IMR-90 (cell line): ENCODE data around the gene NT5DC2. TPM values are rescaled to one million over a fixed set of nuclear protein-coding genes. Genes with fewer than 3 reads are reported as not detected.

ENCODE experiments used
- ATAC-seq: fragments of 200-7000 bp; cut with Tn5 transposase; 2 replicates; pipeline ENCODE4 v1.9.1; 2020; ENCODE audit warnings: low read depth, mild to moderate bottlenecking, moderate library complexity
- BruUV-seq: library from RNA; stranded (reverse); fragments of 400-500 nt; replicated peaks from 2 replicates; lab custom pipeline; 2021; lab: Mats Ljungman, UMichigan
- CTCF ChIA-PET: fragments of 300-600 bp; formaldehyde crosslinking; extraction: SDS; loops from one replicate; lab custom pipeline; 2021; ENCODE audit warnings: antibody characterized with exemption; lab: Yijun Ruan, JAX
- POLR2A ChIA-PET: fragments of 300-600 bp; sonication (Branson Sonifier 250); formaldehyde crosslinking; loops from one replicate; lab custom pipeline; 2022; ENCODE audit warnings: antibody characterized with exemption; ENCODE audit not compliant: unreplicated experiment; lab: Charles Lee
- DNase-seq: peaks from one replicate; pipeline ENCODE4 v3.0.0; 2013
- H2AFZ ChIP-seq: replicated peaks from 2 replicates; pipeline ENCODE3; 2013; ENCODE audit warnings: low read length, mild to moderate bottlenecking; ENCODE audit not compliant: poor library complexity
- H2AK5ac ChIP-seq: 2 replicates; pipeline ENCODE4 v1.6.1; 2013; ENCODE audit warnings: low read depth, low read length, inconsistent platforms
- H2AK9ac ChIP-seq: replicated peaks from 2 replicates; pipeline ENCODE3; 2013; ENCODE audit warnings: mild to moderate bottlenecking, low read depth, low read length, moderate library complexity; ENCODE audit not compliant: poor library complexity
- H2BK120ac ChIP-seq: 2 replicates; pipeline ENCODE4 v1.6.1; 2013; ENCODE audit warnings: low read depth, low read length, inconsistent platforms
- H2BK15ac ChIP-seq: 3 replicates; pipeline ENCODE4 v1.6.1; 2013; ENCODE audit warnings: low read depth, low read length, inconsistent platforms
- H2BK20ac ChIP-seq: 2 replicates; pipeline ENCODE4 v1.6.1; 2013; ENCODE audit warnings: low read depth, mild to moderate bottlenecking, inconsistent platforms, low read length, moderate library complexity
- H2BK5ac ChIP-seq: 2 replicates; pipeline ENCODE4 v1.6.1; 2013; ENCODE audit warnings: mild to moderate bottlenecking, low read depth, low read length, inconsistent platforms; ENCODE audit not compliant: poor library complexity, severe bottlenecking
- H3K14ac ChIP-seq: replicated peaks from 2 replicates; pipeline ENCODE4 v1.6.1; 2013; ENCODE audit warnings: low read depth, low read length, inconsistent platforms
- H3K18ac ChIP-seq: 2 replicates; pipeline ENCODE4 v1.6.1; 2013; ENCODE audit warnings: low read depth, low read length, control low read depth
- H3K23ac ChIP-seq: 2 replicates; pipeline ENCODE4 v1.6.1; 2013; ENCODE audit warnings: low read depth, low read length, inconsistent platforms
- H3K27ac ChIP-seq: 2 replicates; pipeline ENCODE4 v1.5.1; 2013; ENCODE audit warnings: mild to moderate bottlenecking, control low read depth, low read length; ENCODE audit not compliant: insufficient read depth
- H3K27me3 ChIP-seq: 2 replicates; pipeline ENCODE4 v1.6.1; 2013; ENCODE audit warnings: low read length; ENCODE audit not compliant: control insufficient read depth, insufficient read depth
- H3K36me3 ChIP-seq: 2 replicates; pipeline ENCODE4 v1.6.1; 2013; ENCODE audit warnings: low read length, mixed read lengths; ENCODE audit not compliant: control insufficient read depth, insufficient read depth
- H3K4ac ChIP-seq: 2 replicates; pipeline ENCODE4 v1.6.1; 2013; ENCODE audit warnings: low read depth, low read length, inconsistent platforms
- H3K4me1 ChIP-seq: 2 replicates; pipeline ENCODE4 v1.6.1; 2013; ENCODE audit warnings: low read length, mixed read lengths; ENCODE audit not compliant: control insufficient read depth, insufficient read depth
- H3K4me2 ChIP-seq: 2 replicates; pipeline ENCODE4 v1.6.1; 2013; ENCODE audit warnings: low read depth, mild to moderate bottlenecking, control low read depth, low read length, moderate library complexity
- H3K4me3 ChIP-seq: 2 replicates; pipeline ENCODE4 v1.5.1; 2013; ENCODE audit warnings: low read depth, mild to moderate bottlenecking, control low read depth, low read length, moderate library complexity; ENCODE audit not compliant: insufficient read depth
- H3K56ac ChIP-seq: 2 replicates; pipeline ENCODE4 v1.6.1; 2013; ENCODE audit warnings: low read length, inconsistent platforms; ENCODE audit not compliant: insufficient read depth; ENCODE audit errors: extremely low read depth
- H3K79me1 ChIP-seq, 2 experiments: 2 replicates each; pipeline ENCODE4 v1.6.1; 2013; ENCODE audit warnings: low read length in 2 of 2, inconsistent platforms in 1 of 2, low read depth in 1 of 2
- H3K9ac ChIP-seq: 2 replicates; pipeline ENCODE4 v1.6.1; 2013; ENCODE audit warnings: low read depth, low read length, control low read depth
- H3K9me1 ChIP-seq: 2 replicates; pipeline ENCODE4 v1.6.1; 2013; ENCODE audit warnings: low read length, inconsistent platforms; ENCODE audit not compliant: insufficient read depth
- H3K9me3 ChIP-seq: 2 replicates; pipeline ENCODE4 v1.6.1; 2013; ENCODE audit warnings: low read length; ENCODE audit not compliant: control insufficient read depth, insufficient read depth
- H4K20me1 ChIP-seq: 2 replicates; pipeline ENCODE4 v1.6.1; 2013; ENCODE audit warnings: low read length, inconsistent platforms; ENCODE audit not compliant: insufficient read depth
- H4K5ac ChIP-seq: 2 replicates; pipeline ENCODE4 v1.6.1; 2013; ENCODE audit warnings: mild to moderate bottlenecking, low read depth, low read length, control low read depth
- H4K8ac ChIP-seq, 2 experiments: 2 replicates each; pipeline ENCODE4 v1.6.1; 2013; ENCODE audit warnings: low read depth in 2 of 2, low read length in 2 of 2, control low read depth in 1 of 2, inconsistent platforms in 1 of 2
- H4K91ac ChIP-seq: 2 replicates; pipeline ENCODE4 v1.6.1; 2013; ENCODE audit warnings: low read depth, low read length, inconsistent platforms; ENCODE audit not compliant: insufficient read depth
- MAZ ChIP-seq: IDR thresholded peaks from 2 replicates; pipeline ENCODE4 v1.6.1; 2012; ENCODE audit warnings: low read depth, mild to moderate bottlenecking, low read length, improper control_type of control experiment, moderate library complexity, borderline replicate concordance
- WGBS, 2 experiments: methylation state at CpG; one replicate each; pipeline versions ENCODE4 v1.1.5 to v1.1.7; 2013; ENCODE audit warnings: missing lambda C conversion rate in 2 of 2; ENCODE audit not compliant: insufficient read length in 1 of 2; ENCODE audit errors: extremely low coverage in 2 of 2; 5-methylcytosine and 5-hydroxymethylcytosine counted together
- dilution Hi-C: fragments of 300-500 bp; cut with HindIII; formaldehyde crosslinking; loops from one replicate; pipeline ENCODE4 v1.14.3; 2018; ENCODE audit warnings: low sequenced_read_pairs; ENCODE audit not compliant: unreplicated experiment
- in situ Hi-C: fragments of 300-500 bp; cut with MboI; formaldehyde crosslinking; loops from 3 replicates; pipeline ENCODE4 v1.14.3; 2019; ENCODE audit warnings: low sequenced_read_pairs, inconsistent platforms, mixed read lengths
- intact Hi-C: fragments of 100-400 bp; cut with micrococcal nuclease; formaldehyde crosslinking; loops from 2 replicates; pipeline ENCODE4 v1.10.0; 2022
- polyA plus RNA-seq, 3 experiments: library from polyadenylated mRNA; depleted of rRNA; stranded (reverse); fragments of >200 nt; gene quantifications; 2 replicates each; pipeline ENCODE4 v1.2.3, GENCODE V29; 2012; ENCODE audit warnings: low replicate concordance in 1 of 3
- total RNA-seq: library from RNA; depleted of rRNA; stranded (reverse); fragments of >200 nt; gene quantifications from 2 replicates; pipeline ENCODE4 v1.2.3, GENCODE V29; 2012
- TF ChIP-seq, protein P1 (sequence below): fragments of 150-350 bp; IDR thresholded peaks from 2 replicates; pipeline ENCODE4 v1.6.1; 2017; ENCODE audit warnings: mild to moderate bottlenecking, antibody characterized with exemption, low read length, low read depth

NT5DC2 gene
- total and polyA plus RNA-seq, 2 of the 4 experiments (the other 2 are of a cell fraction): 161 to 200 TPM

DNA sequence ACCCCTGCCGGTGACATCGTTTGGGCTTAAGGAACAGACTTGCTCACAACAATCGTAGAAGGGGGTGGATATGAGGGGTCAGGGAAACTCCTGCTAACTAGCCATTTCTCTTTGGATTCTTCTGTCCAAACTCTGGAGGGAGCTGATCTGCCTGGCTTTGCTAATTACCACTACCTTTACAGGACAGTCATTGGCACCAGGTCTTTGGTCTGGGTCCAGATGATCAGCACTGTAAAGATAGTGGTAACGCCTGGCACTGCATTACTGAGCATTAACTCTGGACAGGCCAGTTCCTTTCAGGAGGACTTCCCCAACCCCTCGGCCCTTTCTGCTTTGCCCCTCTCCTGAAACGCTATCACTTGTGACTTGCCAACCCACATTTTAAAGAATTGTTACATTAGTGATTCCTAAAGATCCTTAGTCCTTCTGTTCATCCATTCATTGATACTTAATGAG lies 3.5 kb upstream of the NT5DC2 start:
- Histone ChIP-seq H2BK120ac (no peak overlapping the region), H2AK9ac (peak overlapping the region; percentile 94), H3K4me3 (peak overlapping the region; percentile 81), H2BK20ac (no peak overlapping the region), H2AFZ (peak overlapping the region; percentile 95), H3K4ac (peak overlapping the region; percentile 84), H3K27ac (peak overlapping the region; percentile 83), H3K23ac (peak overlapping the region; percentile 91), H4K91ac (peak overlapping the region; percentile 64), H3K9ac (peak overlapping the region; percentile 89), H2BK5ac (peak overlapping the region; percentile 70), H3K56ac (peak overlapping the region; percentile 78), H3K4me1 (peaks cover 17% of the 10 kb centered on the region), H4K8ac (peak overlapping the region; percentile 21 to 71), H3K79me1 (peaks cover 27 to 78% of the 10 kb centered on the region in 2 experiments), H3K18ac (peak overlapping the region; percentile 11; the same call in 1 of the 2 replicates), H4K20me1 (peaks cover 29% of the 10 kb centered on the region), H3K9me3 (no peaks in the 10 kb centered on the region), H3K14ac (peak overlapping the region; percentile 90), H3K27me3 (no peaks in the 10 kb centered on the region), H3K4me2 (peak overlapping the region; percentile 98), H3K36me3 (peaks cover 8% of the 10 kb centered on the region), H2BK15ac (no peak overlapping the region), H2AK5ac (peak overlapping the region; percentile 86), H4K5ac (peak overlapping the region; percentile 25; the same call in 1 of the 2 replicates), H3K9me1 (peaks cover 22% of the 10 kb centered on the region)
- ChIA-PET POLR2A (interaction anchor here (0.6 kb wide), 1 partner anchor 90 kb away, joined by 3 read pairs; no protein-coding TSS in a partner anchor), CTCF (no interaction called here)
- TSS peak; percentile 40 for BruUV-seq
- intact Hi-C loops: loop anchor here (2.0 kb wide), 1 partner anchor 64 kb away; no protein-coding TSS in a partner anchor
- dilution Hi-C loops: no loop called here
- TF ChIP-seq MAZ: peak; percentile 1; the same call in 1 of the 2 replicates
- TF ChIP-seq, protein P1, sequence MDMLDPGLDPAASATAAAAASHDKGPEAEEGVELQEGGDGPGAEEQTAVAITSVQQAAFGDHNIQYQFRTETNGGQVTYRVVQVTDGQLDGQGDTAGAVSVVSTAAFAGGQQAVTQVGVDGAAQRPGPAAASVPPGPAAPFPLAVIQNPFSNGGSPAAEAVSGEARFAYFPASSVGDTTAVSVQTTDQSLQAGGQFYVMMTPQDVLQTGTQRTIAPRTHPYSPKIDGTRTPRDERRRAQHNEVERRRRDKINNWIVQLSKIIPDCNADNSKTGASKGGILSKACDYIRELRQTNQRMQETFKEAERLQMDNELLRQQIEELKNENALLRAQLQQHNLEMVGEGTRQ: no peak
- in situ Hi-C loops: no loop called here
- no peak for ATAC-seq
- DNase-seq: no peak
- no CpG with 5 or more reads among the region's 6 CpGs for WGBS, 2 experiments
